NAMALWA (cell line): ENCODE results near the gene IRF1.
A peak's percentile ranks its signal among the peaks of the same experiment; 100 is the strongest.
"Not testable (repeated sequence)": the region's sequence is repeated elsewhere in the genome, so short reads cannot be mapped to it uniquely, and the experiment has no call there.

Source experiments
- DNase-seq: peaks from one replicate; pipeline ENCODE4 v3.0.0-alpha.2; 2015; ENCODE audit warnings: low spot score

IRF1 gene

GRCh38 chr5:132438917-132439316 lies 51.7 kb downstream of the IRF1 start:
- DNase-seq, result no peak

GRCh38 chr5:132438267-132438645 lies 52.3 kb downstream of the IRF1 start:
- not testable (repeated sequence) for DNase-seq

DNA sequence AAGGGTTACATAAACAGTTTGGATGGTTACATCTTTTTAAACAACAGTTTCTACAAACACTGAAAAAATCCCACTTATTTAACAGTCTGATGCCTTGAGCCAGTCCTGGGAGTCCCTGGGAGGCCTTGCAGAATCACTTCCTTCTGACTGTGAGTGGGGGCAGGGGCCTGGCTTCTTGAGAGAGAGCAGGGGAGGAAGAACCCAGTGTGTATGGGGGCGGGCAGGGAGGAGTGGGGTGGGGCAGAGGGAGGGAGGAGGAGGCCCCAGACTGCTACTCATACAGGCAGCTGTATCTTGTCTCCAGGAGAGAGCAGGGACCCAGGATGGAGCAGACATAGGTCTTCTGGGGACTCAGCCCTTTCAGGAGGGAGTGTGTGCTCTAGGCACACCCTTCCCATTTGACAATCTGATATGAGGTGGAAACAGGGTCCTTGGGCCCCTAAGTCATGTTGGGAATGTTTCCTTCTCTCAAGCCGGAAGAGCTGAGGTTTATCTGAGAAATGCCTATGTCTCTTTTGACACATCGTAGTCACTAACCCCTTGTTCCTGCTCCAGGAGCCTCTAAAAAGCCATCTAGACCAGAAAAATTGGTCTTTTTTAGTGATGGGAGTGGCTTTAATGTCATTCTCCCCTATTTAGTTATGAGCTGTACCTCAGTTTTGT lies 52.8 kb downstream of the IRF1 start:
- peak; percentile 69 for DNase-seq

DNA sequence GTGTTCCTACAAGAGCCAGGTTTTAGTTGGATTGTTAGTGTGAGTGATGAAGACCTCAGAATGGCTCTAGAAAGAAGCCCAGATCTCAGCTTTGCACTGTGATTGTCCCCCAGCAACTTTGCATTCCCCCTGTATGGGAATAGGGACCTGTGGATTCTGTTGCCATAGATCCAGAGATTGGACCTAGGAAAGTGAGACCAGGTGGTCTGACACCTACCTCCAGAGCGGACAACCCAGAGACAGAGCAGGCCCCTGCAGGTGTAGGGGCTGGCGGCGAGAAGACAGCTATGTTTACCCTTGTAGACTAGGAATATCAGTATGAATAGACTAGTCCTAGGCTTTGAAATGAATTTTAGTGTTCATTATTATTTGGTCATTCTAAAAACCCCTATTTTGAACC lies 53.6 kb downstream of the IRF1 start:
- no peak for DNase-seq

DNA sequence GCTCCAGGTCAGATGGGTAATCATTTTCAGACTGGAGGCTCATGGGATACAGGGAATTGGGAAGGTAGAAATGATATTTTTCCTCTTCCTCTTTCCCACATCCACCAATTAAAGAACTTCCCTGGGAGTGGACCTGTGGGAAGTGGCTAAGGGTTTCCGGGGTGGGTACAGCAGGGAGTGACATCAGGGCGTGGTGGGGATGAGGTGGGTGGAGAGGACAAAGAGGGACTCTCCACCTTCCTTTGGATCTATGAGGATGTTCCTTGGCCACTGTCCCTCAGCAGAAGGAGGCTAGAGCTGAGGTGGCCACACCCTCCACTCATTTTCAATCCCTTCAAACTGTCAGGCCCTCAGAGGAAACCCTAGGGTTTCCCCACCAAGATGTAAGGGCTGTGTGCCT lies 54.7 kb downstream of the IRF1 start:
- DNase-seq, result no peak

- no peak for DNase-seq
These were observed 55.1 kb downstream of the IRF1 start for GRCh38 chr5:132435447-132435846.

DNA sequence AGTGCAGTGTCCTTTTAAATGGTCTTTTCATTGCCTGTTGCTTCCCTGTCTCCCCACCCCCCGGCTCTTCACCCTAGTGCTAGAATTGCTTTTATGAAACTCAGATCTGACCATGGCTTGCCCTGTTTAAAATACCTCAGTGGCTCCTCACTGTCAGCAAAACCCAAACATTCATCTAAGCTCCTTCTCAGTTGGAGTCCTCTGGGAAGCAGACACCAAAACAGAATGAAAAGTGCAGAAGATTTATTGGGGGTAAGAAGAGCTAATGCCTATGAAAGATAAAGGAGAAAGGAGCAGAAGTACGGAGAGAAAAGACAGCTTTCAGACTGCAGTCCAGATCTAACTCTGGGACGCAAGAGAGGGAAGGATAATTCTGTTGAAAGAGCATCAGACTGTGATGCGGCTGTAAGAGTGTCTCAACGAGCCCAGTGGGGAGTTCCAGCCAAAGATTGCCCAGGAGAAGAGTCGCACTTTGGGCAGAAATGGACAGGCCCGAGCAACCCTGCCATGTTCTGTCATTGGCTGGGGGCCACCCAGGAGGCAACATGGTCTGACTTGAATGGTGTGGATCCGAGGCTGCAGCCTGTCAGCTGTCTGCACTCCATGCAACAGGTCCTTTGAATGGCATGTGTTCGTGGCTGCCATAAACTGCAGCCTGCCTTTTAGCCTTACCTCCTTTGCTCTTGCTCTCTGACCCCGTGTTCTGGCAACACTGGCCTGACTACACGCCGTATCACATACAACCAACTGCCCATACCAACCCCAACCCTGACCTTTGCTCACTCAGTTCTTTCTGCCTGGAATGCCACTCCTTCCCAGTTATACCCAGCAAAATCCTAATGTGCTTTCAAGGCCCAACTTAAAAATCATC lies 55.9 kb downstream of the IRF1 start:
- no peak for DNase-seq

DNA sequence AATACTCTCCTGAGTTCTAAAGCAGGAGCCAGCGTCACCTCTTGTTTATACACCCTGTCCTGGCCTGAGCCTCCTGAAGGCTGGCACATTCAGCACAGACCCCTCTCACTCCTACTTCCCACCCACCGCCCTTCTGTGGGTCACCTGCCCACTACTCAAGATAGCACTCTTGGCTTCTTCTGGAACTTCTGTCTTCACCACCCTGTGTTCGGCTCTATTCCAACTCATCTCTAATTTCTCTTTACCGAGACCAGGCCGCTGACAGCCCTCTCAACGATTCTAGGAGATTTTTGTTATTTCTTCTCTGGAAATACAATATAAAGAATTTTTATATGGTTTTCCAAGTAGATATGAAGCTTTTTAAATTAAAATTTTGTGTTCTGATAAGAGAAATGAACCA lies 57.4 kb downstream of the IRF1 start:
- DNase-seq, result no peak

- no peak for DNase-seq
These were observed 58.9 kb downstream of the IRF1 start for GRCh38 chr5:132431632-132432031.
